ENCODE data around the gene BPIFB1.

BPIFB1 gene

GRCh38 chr20:33328157-33329137 lies 45.4 kb downstream of the BPIFB1 start:
- no peak for DNase-seq

DNA sequence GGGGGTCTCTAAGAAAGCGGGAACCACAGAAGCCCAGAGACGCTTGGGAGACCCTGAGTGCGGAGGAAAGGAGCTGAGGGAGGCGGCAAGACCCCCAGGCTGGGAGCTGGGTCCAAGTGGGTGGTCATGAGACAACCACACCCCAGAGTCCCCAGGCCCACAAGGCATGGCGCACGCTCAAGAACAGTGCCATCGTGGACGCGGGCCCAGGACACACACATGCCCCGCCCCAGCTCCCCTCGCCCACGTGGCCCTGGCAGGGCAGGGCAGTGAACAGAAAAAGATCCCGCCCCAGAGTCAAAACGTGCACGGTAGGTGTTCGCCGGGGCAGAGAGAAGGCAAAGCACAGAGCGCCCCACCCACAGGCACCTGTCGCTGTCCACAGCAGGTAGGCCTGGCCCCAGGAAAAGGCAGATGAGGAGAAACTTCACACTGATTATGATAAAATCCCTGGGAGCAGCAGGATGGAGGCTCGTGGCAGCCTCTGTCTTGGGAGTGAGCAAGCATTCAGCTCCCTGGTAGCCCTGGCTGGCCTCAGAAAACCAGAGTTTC lies 50.0 kb downstream of the BPIFB1 start:
- DNase-seq: no peak

DNA sequence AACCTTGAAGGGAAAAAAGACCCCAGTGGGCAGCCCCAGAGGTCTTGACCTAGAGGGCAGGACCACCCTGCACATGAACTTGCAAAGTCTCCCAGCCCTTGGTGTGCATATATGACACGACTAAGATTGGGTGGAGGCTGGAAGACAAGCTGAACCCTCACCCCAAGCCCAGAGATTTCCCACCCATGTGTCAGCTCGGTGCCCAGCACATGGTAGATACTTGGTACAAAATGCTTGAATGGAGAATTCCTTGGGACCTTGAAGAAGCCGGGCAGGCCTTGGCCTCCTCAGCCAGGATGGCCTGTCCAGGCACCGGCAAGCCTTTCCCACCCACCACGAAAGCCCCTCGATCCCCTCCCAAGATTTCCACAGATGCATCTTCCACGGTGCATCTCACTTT lies 50.6 kb downstream of the BPIFB1 start:
- no peak for DNase-seq

DNA sequence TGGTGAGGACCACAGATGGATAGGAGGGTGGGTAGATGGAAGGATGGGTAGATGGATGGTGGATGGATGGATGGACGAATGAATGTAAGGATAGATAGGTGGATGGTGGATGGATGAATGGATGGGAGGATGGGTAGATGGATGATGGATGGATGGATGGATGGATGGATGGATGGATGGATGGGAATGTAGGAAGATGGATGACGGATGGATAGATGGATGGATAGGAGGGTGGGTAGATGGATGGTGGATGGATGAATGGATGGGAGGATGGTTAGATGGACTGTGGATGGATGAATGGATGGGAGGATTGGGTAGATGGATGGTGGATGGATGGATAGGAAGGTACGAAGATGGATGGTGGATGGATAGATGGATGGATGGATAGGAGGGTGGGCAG lies 51.1 kb downstream of the BPIFB1 start:
- DNase-seq: no peak

- no peak for DNase-seq
These were observed 53.4 kb downstream of the BPIFB1 start for GRCh38 chr20:33336375-33336774.

DNA sequence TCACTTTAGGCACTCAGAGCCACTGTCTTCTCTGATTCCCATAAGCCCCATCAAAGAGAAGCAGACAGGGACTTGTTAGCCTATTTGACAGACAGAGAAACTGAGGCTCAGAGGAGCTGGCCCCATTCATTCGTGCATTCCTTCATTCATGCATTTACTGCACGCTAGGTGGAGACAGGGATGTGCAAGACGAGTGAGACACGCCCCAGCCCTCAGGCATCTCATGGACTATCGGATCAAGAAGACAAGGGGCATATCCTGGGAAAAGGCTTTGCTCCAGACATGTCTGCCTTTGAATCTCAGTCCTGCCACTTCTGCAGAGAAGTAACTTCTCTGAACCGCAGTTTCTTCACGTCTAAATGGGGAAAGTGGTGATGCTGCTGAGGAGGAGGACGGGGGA lies 54.1 kb downstream of the BPIFB1 start:
- no peak for DNase-seq

DNA sequence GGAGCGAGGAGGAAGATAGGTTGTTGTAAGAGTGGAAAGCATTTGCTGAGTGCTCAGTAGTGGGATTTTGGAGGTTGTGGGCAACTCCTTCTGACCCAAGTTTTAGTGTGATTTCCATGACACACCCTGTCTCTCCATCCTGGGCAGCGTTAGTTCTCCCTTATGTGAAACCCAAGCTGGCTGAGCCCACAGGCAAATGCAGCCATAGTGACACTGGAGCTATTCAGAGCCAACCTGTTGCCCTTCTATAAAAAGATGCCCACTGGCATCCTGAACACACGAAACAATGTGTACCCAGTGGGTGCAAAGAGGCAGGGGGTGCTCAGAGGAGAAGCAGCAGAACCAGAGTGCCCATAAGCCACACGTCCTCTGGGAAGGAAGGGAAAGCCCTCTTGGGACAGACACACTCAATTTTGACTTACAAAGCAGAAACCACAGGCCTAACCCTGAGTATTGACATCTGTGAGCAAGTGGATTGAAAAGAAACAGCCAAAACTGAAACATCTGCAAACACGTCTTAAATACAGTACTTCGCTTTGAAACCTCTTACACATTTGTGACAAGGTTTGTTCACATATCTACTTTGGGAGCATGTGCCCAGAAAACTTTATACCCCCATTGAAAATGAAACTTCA lies 54.6 kb downstream of the BPIFB1 start:
- DNase-seq: no peak

- no peak for DNase-seq
These were observed 55.6 kb downstream of the BPIFB1 start for GRCh38 chr20:33338467-33339258.

DNA sequence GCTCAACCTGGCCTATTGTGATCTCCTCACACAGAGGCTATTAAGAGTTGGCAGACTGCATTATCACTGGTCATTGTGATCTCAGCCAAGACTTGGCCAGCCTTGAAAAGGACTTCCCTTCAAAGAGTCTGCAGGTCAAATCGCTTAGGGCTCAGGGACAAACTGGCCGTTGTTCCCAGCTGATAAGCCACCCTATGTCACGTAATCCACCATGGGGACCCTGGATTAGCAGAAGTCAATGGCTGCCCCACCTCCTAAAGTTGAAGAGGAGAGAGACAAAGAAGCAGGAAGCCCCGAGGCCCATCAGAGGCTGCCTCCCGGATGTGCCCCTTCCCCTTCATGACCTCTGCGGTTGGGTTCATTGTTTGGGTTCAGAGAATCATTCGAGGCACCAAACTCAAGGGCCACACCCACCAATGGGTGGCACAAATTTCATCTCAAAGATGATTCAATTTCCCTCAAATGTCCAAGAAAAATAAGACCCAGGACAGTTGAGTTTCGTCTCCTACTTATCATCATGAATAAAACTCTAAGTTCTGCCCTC lies 56.6 kb downstream of the BPIFB1 start:
- DNase-seq: no peak

GRCh38 chr20:33343521-33343920 lies 60.5 kb downstream of the BPIFB1 start:
- DNase-seq: no peak

GRCh38 chr20:33345342-33345741 lies 62.3 kb downstream of the BPIFB1 start:
- no peak for DNase-seq

DNA sequence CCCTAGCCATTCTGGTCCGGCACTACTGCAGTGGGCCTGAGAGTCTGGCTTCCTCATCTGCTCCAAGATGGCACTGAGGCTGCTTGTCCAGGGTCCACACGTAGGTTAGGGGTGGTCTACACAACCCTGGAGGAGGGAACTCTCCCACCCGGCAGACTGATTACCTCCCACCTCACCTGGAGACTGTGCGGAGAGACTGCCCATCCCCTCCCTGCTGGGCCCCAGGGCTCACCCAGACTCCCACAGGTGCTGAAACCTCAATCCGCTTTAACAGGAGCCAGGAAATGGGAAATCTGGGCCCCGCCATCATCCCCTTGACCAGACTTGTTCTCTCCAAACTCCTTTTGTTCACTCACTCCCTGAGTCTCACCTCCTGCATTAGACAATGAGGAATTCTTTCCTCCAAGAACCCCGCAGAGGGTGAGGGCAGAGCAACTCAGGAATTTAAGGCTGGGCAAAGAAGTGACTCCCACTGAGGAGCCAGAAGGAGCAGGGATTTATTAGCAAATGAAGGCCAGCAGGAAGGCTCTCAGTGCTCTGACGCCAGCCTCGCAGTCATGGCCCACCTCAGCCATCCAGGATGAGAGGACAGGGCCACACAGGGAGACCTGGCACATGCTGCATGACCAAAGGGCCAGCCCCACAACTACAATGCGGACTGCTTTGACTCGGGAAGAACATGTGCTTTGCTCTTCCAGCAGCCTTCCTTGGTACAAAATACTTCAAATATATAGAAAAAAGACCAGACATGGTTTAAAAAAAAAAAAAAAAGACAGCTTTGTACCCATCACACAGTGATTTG lies 65.3 kb downstream of the BPIFB1 start:
- DNase-seq: no peak

DNA sequence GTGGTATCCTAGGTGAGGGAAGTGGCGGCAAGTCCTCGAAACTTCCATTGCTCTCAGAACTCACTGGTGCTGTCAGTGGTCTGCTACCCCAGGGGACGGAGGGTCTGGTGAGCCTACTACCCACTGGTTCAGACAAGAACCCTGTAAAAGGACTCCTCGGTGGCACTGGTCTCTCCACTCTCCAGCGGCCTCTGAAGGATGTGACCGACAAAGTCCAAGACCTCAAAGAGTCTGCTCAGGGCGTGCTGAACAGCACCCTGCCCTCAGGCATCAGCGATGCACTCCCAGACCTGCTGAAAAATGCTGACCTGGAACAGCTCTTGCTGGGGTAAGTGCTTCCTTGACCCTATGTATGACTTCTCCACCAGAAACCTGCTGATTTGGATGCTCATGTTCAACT lies 66.5 kb downstream of the BPIFB1 start:
- no peak for DNase-seq

- DNase-seq: no peak
These were observed 68.7 kb downstream of the BPIFB1 start for GRCh38 chr20:33351696-33352095.

- DNase-seq: no peak
These were observed 69.4 kb downstream of the BPIFB1 start for GRCh38 chr20:33352258-33353012.

GRCh38 chr20:33353013-33353402 lies 70.0 kb downstream of the BPIFB1 start:
- no peak for DNase-seq

All from CD4-positive, alpha-beta T cell treated with Interferon gamma for 1 hour (primary cell).